G401.6 (cell line): ENCODE results near the gene TTLL13.
"Not testable (repeated sequence)": the region's sequence is repeated elsewhere in the genome, so short reads cannot be mapped to it uniquely, and the experiment has no call there.

ENCODE experiments used
- FAIRE-seq: peaks from 2 replicates; lab custom pipeline; 2012; peaks lifted over from hg19 to GRCh38; lab: Jason Lieb, UNC

The TTLL13 gene

GRCh38 chr15:90239371-90239770, 10.0 kb upstream of the TTLL13 start:
- FAIRE-seq: no peak

- no peak for FAIRE-seq
Observed at GRCh38 chr15:90240856-90241255, 8.5 kb upstream of the TTLL13 start.

GRCh38 chr15:90241343-90242192, 7.8 kb upstream of the TTLL13 start:
- no peak for FAIRE-seq

GRCh38 chr15:90243943-90244639, 5.3 kb upstream of the TTLL13 start:
- no peak for FAIRE-seq

GRCh38 chr15:90248789-90249202, 560 bp upstream of the TTLL13 start:
- no peak for FAIRE-seq

- no peak for FAIRE-seq
Observed at GRCh38 chr15:90257776-90258175, 8.4 kb downstream of the TTLL13 start.

- no peak for FAIRE-seq
Observed at GRCh38 chr15:90259524-90259923, 10.2 kb downstream of the TTLL13 start.

GRCh38 chr15:90260731-90261130, 11.4 kb downstream of the TTLL13 start:
- not testable (repeated sequence) for FAIRE-seq

GRCh38 chr15:90261811-90262210, 12.5 kb downstream of the TTLL13 start:
- FAIRE-seq: no peak

- FAIRE-seq: no peak
Observed at GRCh38 chr15:90262426-90262825, 13.1 kb downstream of the TTLL13 start.

- no peak for FAIRE-seq
Observed at GRCh38 chr15:90264671-90265070, 15.3 kb downstream of the TTLL13 start.

GRCh38 chr15:90265271-90266060, 16.1 kb downstream of the TTLL13 start, which contains the start of gene NGRN:
Gene NGRN (plus strand): TSS chr15:90265672. CDS start chr15:90265713, 41 bp downstream.
- peak; percentile 25 for FAIRE-seq

- FAIRE-seq: no peak
Observed at GRCh38 chr15:90266061-90266431, 16.7 kb downstream of the TTLL13 start.

GRCh38 chr15:90266485-90266884, 17.1 kb downstream of the TTLL13 start:
- FAIRE-seq: no peak

- FAIRE-seq: no peak
Observed at GRCh38 chr15:90268415-90268814, 19.1 kb downstream of the TTLL13 start.

- FAIRE-seq: no peak
Observed at GRCh38 chr15:90270502-90271150, 21.3 kb downstream of the TTLL13 start.

- FAIRE-seq: no peak
Observed at GRCh38 chr15:90271459-90272166, 22.3 kb downstream of the TTLL13 start.

- not testable (repeated sequence) for FAIRE-seq
Observed at GRCh38 chr15:90278467-90278866, 29.1 kb downstream of the TTLL13 start.

GRCh38 chr15:90280743-90281142, 31.4 kb downstream of the TTLL13 start:
- not testable (repeated sequence) for FAIRE-seq

GRCh38 chr15:90281637-90282036, 32.3 kb downstream of the TTLL13 start:
- FAIRE-seq: not testable (repeated sequence)

- peak; percentile 34 for FAIRE-seq
Observed at GRCh38 chr15:90286678-90287077, 37.3 kb downstream of the TTLL13 start.
